Peyer's patch (tissue), 4 donors: ENCODE measurements around the gene NAALAD2.
"Not testable (repeated sequence)": the region's sequence is repeated elsewhere in the genome, so short reads cannot be mapped to it uniquely, and the experiment has no call there.

Source experiments
- CTCF ChIP-seq, 6 experiments: fragments of 450-650 bp in 4 of 6; fragments of 200-600 bp in 2 of 6; sonication (generic) in 1 of 6; IDR thresholded peaks; one replicate each; pipeline ENCODE4 v1.5.1; 2017 to 2019; ENCODE audit warnings: antibody characterized with exemption in 6 of 6, mild to moderate bottlenecking in 3 of 6, moderate library complexity in 1 of 6
- POLR2A ChIP-seq, 2 donors: fragments of 450-650 bp; IDR thresholded peaks; one replicate each; pipeline ENCODE4 v1.5.1; 2017; ENCODE audit warnings: antibody characterized with exemption in 2 of 2, mild to moderate bottlenecking in 2 of 2, moderate library complexity in 2 of 2

- not testable (repeated sequence) for TF ChIP-seq CTCF, POLR2A (IDR thresholded peaks at IDR 0.05)
Observed at GRCh38 chr11:90088731-90089130, 45.7 kb upstream of the NAALAD2 start.
